OCI-LY7 (cell line): ENCODE results near the gene NOL3. TPM values are rescaled to one million over a fixed set of nuclear protein-coding genes. Genes with fewer than 3 reads are reported as not detected.
A peak's percentile ranks its signal among the peaks of the same experiment; 100 is the strongest.
"Not testable (repeated sequence)": the region's sequence is repeated elsewhere in the genome, so short reads cannot be mapped to it uniquely, and the experiment has no call there.

Experiments used
- Bru-seq: library from RNA; stranded (reverse); fragments of 400-500 nt; gene quantifications from one replicate; lab custom pipeline; 2021; lab: Mats Ljungman, UMichigan
- BruChase-seq, 2 experiments: library from RNA; stranded (reverse); fragments of 400-500 nt; gene quantifications; one replicate each; lab custom pipeline; 2021; lab: Mats Ljungman, UMichigan
- BruUV-seq: library from RNA; stranded (reverse); fragments of 400-500 nt; replicated peaks from 2 replicates; lab custom pipeline; 2021; lab: Mats Ljungman, UMichigan
- CTCF ChIA-PET: fragments of 300-600 bp; sonication (Branson Sonifier 250); formaldehyde crosslinking; loops from one replicate; lab custom pipeline; 2022; ENCODE audit warnings: antibody characterized with exemption; ENCODE audit not compliant: unreplicated experiment; lab: Charles Lee
- POLR2A ChIA-PET: fragments of 300-600 bp; sonication (Branson Sonifier 250); formaldehyde crosslinking; loops from one replicate; lab custom pipeline; 2022; ENCODE audit warnings: antibody characterized with exemption; lab: Charles Lee
- DNase-seq: peaks from one replicate; pipeline ENCODE4 v3.0.0-alpha.2; 2015; ENCODE audit warnings: low spot score
- H2AFZ ChIP-seq: fragments of 200-600 bp; sonication (generic), shearing (Covaris generic); 2 replicates; pipeline ENCODE4 v1.6.1; 2014; ENCODE audit warnings: mild to moderate bottlenecking, antibody characterized with exemption, low read length, moderate library complexity
- H3K27ac ChIP-seq: fragments of 200-600 bp; sonication (generic); 2 replicates; pipeline ENCODE4 v1.5.1; 2014; ENCODE audit warnings: mixed run types, low read depth, mild to moderate bottlenecking, moderate library complexity, low read length, inconsistent platforms; ENCODE audit not compliant: poor library complexity, severe bottlenecking
- H3K36me3 ChIP-seq: fragments of 200-600 bp; sonication (generic); 2 replicates; pipeline ENCODE4 v1.6.1; 2014; ENCODE audit warnings: mild to moderate bottlenecking, antibody characterized with exemption, low read length, moderate library complexity, mixed read lengths; ENCODE audit not compliant: insufficient read depth
- H3K4me1 ChIP-seq: fragments of 200-600 bp; sonication (generic); 2 replicates; pipeline ENCODE4 v1.5.1; 2014; ENCODE audit warnings: mild to moderate bottlenecking, low read length; ENCODE audit not compliant: insufficient read depth, poor library complexity, severe bottlenecking
- H3K4me2 ChIP-seq: fragments of 200-600 bp; sonication (generic); 2 replicates; pipeline ENCODE4 v1.6.1; 2014; ENCODE audit warnings: mild to moderate bottlenecking, low read length
- H3K4me3 ChIP-seq: fragments of 200-600 bp; sonication (generic); 2 replicates; pipeline ENCODE4 v1.5.1; 2014; ENCODE audit warnings: mild to moderate bottlenecking, low read depth, low read length; ENCODE audit not compliant: poor library complexity, severe bottlenecking
- H3K79me2 ChIP-seq: fragments of 200-600 bp; sonication (generic); 2 replicates; pipeline ENCODE4 v1.6.1; 2016; ENCODE audit warnings: low read depth, mild to moderate bottlenecking, low read length, moderate library complexity, mixed read lengths; ENCODE audit not compliant: insufficient read depth
- H3K9me2 ChIP-seq: fragments of 200-600 bp; sonication (generic); 2 replicates; pipeline ENCODE4 v1.6.1; 2016; ENCODE audit warnings: mild to moderate bottlenecking, low read length, mixed read lengths; ENCODE audit not compliant: insufficient read depth
- H3K9me3 ChIP-seq: fragments of 200-600 bp; sonication (generic); 2 replicates; pipeline ENCODE4 v1.6.1; 2014; ENCODE audit warnings: mild to moderate bottlenecking, mixed run types, low read length, mixed read lengths
- H4K20me1 ChIP-seq: fragments of 200-600 bp; sonication (generic); 2 replicates; pipeline ENCODE4 v1.6.1; 2014; ENCODE audit warnings: mild to moderate bottlenecking, antibody characterized with exemption, low read length, moderate library complexity, mixed read lengths; ENCODE audit not compliant: insufficient read depth
- EZH2phosphoT487 ChIP-seq: fragments of 200-600 bp; sonication (generic); IDR thresholded peaks from 2 replicates; pipeline ENCODE4 v1.6.1; 2018; ENCODE audit warnings: low read depth, borderline replicate concordance, mild to moderate bottlenecking, mixed run types, antibody characterized with exemption, low read length, moderate library complexity, mixed read lengths
- intact Hi-C: fragments of 100-400 bp; cut with micrococcal nuclease; formaldehyde crosslinking; loops from one replicate; pipeline ENCODE4 v1.10.0; 2022; ENCODE audit not compliant: unreplicated experiment
- long read RNA-seq: library from polyadenylated mRNA; stranded (forward); transcript quantifications from one replicate; pipeline ENCODE4 v2.0.0, GENCODE V29; 2022
- total RNA-seq, 2 experiments: library from RNA; depleted of rRNA in 1 of 2; stranded (reverse); fragments of >200 nt in 1 of 2; shearing (Covaris generic) in 1 of 2; gene quantifications; 2 replicates each; pipeline ENCODE4 v1.2.3, GENCODE V29; 2014 to 2022
- TF ChIP-seq, protein P1 (sequence below): fragments of 200-600 bp; sonication (generic); conservative IDR thresholded peaks from 2 replicates; pipeline ENCODE4 v1.5.1; 2014; ENCODE audit warnings: mild to moderate bottlenecking, antibody characterized with exemption, low read length, moderate library complexity, mixed read lengths

The NOL3 gene
- 1.1 and 2.2 TPM in 2 replicates for total RNA-seq (2014; rRNA removed; shearing (Covaris generic))
- 4.1 and 4.4 TPM in 2 replicates for total RNA-seq (2022)
- percentile 36 among the genes with signal in this experiment for Bru-seq, nascent RNA
- BruChase-seq, experiment 1, labeled RNA remaining after a 6-hour chase, result percentile 47 among the genes with signal in this experiment
- percentile 42 among the genes with signal in this experiment for BruChase-seq, experiment 2, labeled RNA remaining after a 2-hour chase
- long read RNA-seq, partial matches to known transcripts, result 0 of 5 reads
- long read RNA-seq, other reads (novel, unspliced or antisense), result 5 of 5 reads

DNA sequence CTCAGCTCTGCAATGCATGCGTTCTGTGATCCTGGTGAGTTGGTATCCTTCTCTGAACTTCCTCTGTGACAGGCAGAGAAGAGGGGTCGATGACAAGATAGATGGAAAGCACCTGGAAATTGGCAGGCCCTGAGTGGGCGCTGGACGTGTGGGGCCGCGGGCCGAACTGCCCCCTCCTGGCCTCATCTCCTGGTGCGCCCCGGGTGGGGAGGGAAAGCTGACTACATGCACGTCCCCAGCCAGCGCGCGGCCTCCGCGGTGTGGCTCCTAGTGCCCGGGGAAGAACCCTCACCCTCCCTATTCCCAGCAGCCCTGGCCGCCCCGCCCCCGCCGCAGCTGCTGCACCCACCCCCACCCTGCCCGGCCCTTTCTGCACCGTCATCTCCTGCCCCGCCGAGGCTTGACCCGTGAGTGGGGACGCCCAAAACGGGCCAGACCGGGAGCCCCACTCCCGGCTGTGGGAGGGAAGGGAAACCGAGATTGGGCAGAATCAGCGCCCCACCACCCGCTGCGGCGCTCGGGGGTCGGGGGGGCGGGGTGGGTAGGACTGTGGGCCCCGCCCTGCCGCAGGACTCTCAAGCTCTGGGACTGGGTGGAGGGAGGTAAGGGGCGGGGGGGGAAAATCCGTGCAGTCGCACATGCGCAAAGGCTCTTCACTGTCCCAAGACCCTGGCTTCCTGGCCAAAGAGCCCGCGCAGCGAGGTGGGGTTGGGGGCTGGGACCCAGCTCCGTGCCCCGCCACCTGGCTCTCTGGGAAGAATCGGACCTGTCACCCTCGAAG lies at the start of gene NOL3:
Gene NOL3, plus strand, starts transcription at position 371 of the 781 bp plus-strand sequence.
- H3K79me2 ChIP-seq, result no peaks in the 10 kb centered on the region
- ChIA-PET CTCF (interaction anchor here (0.6 kb wide), 1 partner anchor 32 kb away, joined by 3 read pairs; no protein-coding TSS in a partner anchor), POLR2A (interaction anchor here (0.7 kb wide), 1 partner anchor 23 kb away, joined by 4 read pairs; no protein-coding TSS in a partner anchor)
- H4K20me1 ChIP-seq, result no peaks in the 10 kb centered on the region
- peak within 1 kb of the TSS; percentile 52 for H3K4me2 ChIP-seq
- TF ChIP-seq, protein P1, sequence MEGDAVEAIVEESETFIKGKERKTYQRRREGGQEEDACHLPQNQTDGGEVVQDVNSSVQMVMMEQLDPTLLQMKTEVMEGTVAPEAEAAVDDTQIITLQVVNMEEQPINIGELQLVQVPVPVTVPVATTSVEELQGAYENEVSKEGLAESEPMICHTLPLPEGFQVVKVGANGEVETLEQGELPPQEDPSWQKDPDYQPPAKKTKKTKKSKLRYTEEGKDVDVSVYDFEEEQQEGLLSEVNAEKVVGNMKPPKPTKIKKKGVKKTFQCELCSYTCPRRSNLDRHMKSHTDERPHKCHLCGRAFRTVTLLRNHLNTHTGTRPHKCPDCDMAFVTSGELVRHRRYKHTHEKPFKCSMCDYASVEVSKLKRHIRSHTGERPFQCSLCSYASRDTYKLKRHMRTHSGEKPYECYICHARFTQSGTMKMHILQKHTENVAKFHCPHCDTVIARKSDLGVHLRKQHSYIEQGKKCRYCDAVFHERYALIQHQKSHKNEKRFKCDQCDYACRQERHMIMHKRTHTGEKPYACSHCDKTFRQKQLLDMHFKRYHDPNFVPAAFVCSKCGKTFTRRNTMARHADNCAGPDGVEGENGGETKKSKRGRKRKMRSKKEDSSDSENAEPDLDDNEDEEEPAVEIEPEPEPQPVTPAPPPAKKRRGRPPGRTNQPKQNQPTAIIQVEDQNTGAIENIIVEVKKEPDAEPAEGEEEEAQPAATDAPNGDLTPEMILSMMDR, result no peak
- TF ChIP-seq EZH2phosphoT487, result no peak
- no peaks in the 10 kb centered on the region for H3K9me3 ChIP-seq
- peak within 1 kb of the TSS; percentile 38 for H3K4me3 ChIP-seq
- no peaks in the 10 kb centered on the region for H3K9me2 ChIP-seq
- H3K27ac ChIP-seq, result no peak within 1 kb of the TSS
- no peak within 1 kb of the TSS for H2AFZ ChIP-seq
- DNase-seq, result no peak
- H3K4me1 ChIP-seq, result peaks cover 25% of the 10 kb centered on the region
- no peaks in the 10 kb centered on the region for H3K36me3 ChIP-seq
- BruUV-seq, result no TSS peak
- intact Hi-C loops, result no loop called here

DNA sequence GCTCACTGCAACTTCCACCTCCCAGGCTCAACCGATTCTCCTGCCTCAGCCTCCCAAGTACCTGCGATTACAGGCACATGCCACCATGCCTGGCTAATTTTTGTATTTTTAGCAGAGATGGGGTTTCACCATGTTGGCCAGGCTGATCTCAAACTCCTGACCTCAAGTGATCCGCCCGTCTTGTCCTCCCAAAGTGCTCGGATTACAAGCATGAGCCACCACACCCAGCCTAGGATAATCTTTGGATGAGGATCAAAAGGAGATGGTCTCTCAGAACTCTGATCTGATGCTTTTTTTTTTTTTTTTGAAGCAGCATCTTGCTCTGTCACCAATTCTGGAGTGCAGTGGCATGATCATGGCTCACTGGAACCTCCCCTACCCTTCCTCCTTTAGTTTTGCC lies 47.5 kb upstream of the NOL3 start:
- DNase-seq, H3K9me3 ChIP-seq, H3K4me1 ChIP-seq, H3K27ac ChIP-seq, POLR2A ChIA-PET, H2AFZ ChIP-seq, CTCF ChIA-PET, H3K4me3 ChIP-seq, H3K4me2 ChIP-seq, intact Hi-C loops, H3K79me2 ChIP-seq, H4K20me1 ChIP-seq, H3K9me2 ChIP-seq, BruUV-seq: not testable (repeated sequence)
- H3K36me3 ChIP-seq, result peaks cover 53% of the 10 kb centered on the region

DNA sequence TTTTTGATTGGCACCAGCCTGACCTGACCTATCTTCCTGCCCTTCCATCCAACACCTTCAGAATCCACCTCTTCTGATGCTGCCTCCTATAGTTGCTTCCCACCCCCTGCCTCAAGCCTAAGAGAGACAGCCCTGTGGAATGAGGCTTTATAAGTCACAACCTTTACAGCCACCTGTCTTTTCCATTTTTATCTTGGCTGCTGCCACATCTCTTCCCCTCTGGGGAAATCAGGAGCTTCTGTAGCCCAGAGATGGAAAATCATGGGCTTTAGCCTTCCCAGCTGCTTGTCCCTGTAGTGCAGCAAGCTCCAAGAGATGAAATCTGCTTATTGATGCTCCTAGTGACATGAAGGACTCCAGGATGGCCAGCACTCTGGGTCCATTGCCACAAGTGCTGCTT lies 41.9 kb upstream of the NOL3 start:
- DNase-seq, result no peak
- no peaks in the 10 kb centered on the region for H3K4me1 ChIP-seq
- H3K27ac ChIP-seq, result no peak overlapping the region
- intact Hi-C loops, result no loop called here
- no peak overlapping the region for H3K4me3 ChIP-seq
- no peaks in the 10 kb centered on the region for H4K20me1 ChIP-seq
- H3K36me3 ChIP-seq, result peaks cover 47% of the 10 kb centered on the region
- H3K9me3 ChIP-seq, result no peaks in the 10 kb centered on the region
- no peak overlapping the region for H3K4me2 ChIP-seq
- no peaks in the 10 kb centered on the region for H3K79me2 ChIP-seq
- POLR2A ChIA-PET, result interaction anchor here (0.6 to 0.7 kb wide), 2 partner anchors 12 to 13 kb away, joined by 3 read pairs; no protein-coding TSS in a partner anchor
- BruUV-seq, result no TSS peak
- no peak overlapping the region for H2AFZ ChIP-seq
- no peaks in the 10 kb centered on the region for H3K9me2 ChIP-seq
- no peak for TF ChIP-seq EZH2phosphoT487
- TF ChIP-seq, protein P1, result no peak
- CTCF ChIA-PET, result interaction anchor here (0.8 kb wide), 1 partner anchor 9 kb away, joined by 3 read pairs; no protein-coding TSS in a partner anchor
